ENCODE data around the gene HMGB1.

- TF ChIP-seq POLR2AphosphoS5 (IDR thresholded peaks at IDR 0.05) (no peak), POLR2A (IDR thresholded peaks at IDR 0.05) (no peak)
These were observed 55.6 kb downstream of the HMGB1 start for GRCh38 chr13:30409886-30410704.
